RCC 7860 (cell line): Measurements from ENCODE around the gene CPNE4.
"Not testable (repeated sequence)": the region's sequence is repeated elsewhere in the genome, so short reads cannot be mapped to it uniquely, and the experiment has no call there.

Experiments
- DNase-seq: peaks from one replicate; pipeline ENCODE4 v3.0.0-alpha.2; 2015; ENCODE audit warnings: low spot score
- FAIRE-seq: peaks from 2 replicates; lab custom pipeline; 2012; peaks lifted over from hg19 to GRCh38; lab: Jason Lieb, UNC

The CPNE4 gene

DNA sequence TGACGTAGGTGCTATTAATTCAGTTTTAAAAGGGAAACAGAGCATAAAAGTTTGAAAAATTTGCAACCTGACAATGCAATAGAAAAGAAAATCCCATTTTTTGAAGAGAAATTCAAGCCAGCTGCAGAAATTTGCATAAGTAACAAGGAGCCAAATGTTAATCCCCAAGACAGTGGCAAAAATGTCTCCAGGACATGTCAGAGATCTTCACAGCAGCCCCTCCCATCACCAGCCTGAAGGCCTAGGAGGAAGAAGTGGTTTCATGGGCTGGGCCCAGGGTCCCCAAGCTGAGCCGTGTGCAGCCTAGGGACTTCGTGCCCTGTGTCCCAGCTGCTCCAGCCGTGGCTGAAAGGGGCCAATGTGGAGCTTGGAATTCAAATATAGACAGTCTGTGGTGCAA, 148.9 kb downstream of the CPNE4 start:
- FAIRE-seq = not testable (repeated sequence)

DNA sequence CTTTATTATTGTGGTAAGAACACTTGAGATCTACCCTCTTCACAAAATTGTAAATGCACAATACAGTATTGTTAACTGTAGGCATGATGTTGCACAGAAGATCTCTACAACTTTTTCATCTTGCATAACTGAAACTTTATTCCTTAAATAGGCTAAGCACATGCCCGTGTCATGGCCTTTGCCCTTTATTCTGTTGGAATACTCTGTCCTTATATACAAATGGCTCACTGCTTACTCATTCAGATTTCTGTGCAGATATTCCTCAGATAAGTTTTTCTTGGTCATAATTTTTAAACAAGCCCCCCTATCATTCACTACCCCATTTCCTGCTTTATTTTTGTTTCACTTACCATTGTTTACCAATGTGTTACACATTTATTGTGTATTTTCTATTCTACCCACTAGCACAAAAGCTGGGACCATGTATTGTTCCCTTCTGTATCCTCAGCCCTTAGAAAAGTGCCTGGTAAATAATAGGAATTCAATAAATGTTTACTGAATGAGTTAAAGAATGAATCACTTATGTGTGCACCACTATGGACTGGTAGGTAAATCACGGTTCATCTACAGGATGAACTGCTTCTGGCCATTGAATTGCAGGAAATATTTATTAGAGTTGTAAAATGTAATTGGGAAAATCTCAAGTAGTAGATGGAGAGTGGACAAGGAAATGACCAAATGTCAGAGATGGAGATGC, 151.0 kb downstream of the CPNE4 start:
- no peak for FAIRE-seq
- DNase-seq = no peak

More for the DNA sequence above, 148.9 kb downstream of the CPNE4 start:
- not testable (repeated sequence) for DNase-seq

- DNase-seq (no peak), FAIRE-seq (no peak)
Measured at GRCh38 chr3:131883086-131883485, 151.7 kb downstream of the CPNE4 start.

- FAIRE-seq (no peak), DNase-seq (no peak)
Measured at GRCh38 chr3:131881777-131882176, 153.0 kb downstream of the CPNE4 start.

DNA sequence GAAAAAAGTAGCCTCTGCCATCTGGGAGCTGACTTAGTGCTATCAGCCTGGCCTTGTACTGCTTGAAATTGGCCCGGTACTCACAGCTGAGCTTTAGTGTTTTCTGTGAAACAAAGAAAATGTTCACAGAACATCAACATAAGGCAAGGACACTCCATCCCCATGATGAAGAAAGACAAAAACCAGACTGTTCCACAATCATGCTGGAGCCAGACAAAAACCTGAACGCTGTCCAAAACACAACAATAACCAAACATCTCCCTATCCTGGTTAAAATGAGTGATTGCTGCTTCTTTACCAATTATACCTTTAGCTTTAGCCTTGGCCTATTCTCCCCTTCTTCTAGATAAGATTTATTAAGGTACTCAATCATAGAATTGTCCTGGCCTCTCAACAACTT, 153.9 kb downstream of the CPNE4 start:
- DNase-seq (no peak), FAIRE-seq (no peak)

GRCh38 chr3:131868203-131868602, 166.6 kb downstream of the CPNE4 start:
- no peak for FAIRE-seq

DNA sequence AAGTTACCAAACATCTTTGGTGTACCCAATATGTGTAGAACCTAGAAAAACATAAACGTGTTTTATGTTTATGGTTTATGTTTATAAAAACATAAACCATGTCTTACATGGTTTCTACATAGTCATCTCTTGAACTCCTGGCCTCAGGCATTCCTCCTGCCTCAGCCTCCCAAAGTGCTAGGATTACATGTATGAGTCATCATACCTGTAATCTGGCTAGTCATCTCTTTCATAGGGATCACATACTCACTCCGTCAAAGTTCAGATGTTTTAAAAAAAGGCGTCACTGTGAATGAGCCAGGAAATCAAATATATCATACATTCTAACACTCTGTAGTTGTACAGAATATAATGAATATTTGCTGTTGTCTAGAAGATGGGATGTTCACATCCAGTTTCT, 178.6 kb downstream of the CPNE4 start:
- FAIRE-seq = no peak
- DNase-seq = no peak

More at GRCh38 chr3:131868203-131868602, 166.6 kb downstream of the CPNE4 start:
- DNase-seq = no peak

DNA sequence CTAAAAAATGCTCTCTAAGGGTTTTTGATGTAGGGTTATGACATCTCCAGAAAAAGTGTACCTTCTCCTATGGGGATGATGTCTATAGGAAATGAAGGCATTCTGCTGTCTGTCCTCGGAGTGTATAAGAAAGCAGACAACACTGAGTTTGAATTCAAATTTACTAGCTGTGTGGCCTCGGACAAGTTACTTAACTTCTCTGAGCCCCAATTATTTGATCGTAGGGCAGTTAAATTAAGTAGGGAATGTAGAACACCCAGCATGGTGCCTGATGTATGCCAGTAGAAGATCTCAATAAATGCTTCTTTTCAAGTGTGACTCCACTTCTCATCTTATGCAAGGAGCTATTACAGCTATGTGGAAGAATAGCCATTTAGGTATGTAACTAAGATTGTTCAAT, 184.6 kb downstream of the CPNE4 start:
- DNase-seq (no peak), FAIRE-seq (no peak)

DNA sequence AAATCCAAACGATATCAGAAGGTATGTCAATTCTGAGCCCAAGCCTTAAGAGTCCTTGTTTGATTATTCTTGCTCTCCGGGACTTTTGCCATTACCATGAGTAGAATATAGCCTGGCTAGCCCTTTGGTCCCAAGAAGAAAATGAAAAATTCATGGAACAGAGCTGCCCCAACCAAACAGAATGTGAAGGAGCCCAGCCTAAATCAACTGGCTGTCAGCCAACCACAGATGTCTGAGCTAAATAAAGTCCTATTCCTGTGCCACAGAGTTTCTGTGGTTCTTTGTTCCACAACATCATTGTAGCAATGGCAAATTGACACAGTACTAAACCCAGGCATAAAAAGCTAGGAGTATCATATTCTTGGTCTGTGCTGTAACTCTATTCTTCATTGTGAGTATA, 185.2 kb downstream of the CPNE4 start:
- DNase-seq (no peak), FAIRE-seq (no peak)

GRCh38 chr3:131847966-131848510, 186.8 kb downstream of the CPNE4 start:
- FAIRE-seq = no peak
- no peak for DNase-seq

DNA sequence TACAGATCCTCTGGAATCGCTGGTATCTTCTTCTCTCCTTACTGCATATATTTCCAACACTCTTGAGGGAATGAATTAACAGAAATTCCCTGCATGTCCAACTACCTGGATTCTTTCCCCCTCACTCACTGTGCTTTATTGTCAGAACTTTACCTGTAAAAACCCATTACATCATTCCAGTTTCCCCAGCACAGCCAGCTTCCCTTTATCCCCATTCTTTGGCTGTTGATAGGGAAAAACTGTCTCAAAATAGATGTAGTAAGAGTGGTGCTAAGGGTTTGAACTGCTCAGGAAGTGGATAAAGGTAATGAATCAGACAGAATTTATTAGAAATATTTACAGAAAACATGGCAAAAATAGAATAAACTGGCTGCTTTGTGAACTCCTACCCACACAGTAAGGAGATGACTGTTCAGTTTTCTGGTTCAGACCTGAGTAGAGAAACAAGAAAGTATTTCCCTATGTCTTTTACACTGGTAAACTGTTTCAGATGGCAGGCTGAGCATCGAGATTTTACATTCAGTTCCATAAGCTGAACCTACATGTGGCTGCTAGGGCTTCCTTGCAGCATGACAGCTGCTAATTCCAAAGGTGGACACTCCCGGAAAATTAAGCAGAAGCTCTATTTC, 188.4 kb downstream of the CPNE4 start:
- DNase-seq (no peak), FAIRE-seq (no peak)

DNA sequence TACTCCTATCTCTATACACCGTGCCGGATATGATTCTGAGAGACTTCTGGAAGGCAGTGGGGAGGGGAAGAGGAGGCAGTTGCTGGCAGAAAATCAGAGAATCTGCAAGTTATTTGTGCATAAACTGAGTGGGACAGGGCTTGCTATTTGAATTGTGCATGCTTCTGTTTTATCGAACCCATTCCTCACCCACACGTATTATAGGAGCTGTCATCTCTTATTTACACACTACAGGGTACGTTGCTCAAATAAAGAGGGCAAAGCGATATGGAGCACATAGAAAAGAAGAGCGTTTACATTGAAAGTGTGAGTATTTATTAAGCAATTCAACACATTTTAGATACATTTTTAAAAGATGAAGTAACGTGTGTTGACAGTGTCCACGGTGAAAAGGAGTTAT, 191.6 kb downstream of the CPNE4 start:
- DNase-seq (no peak), FAIRE-seq (no peak)

DNA sequence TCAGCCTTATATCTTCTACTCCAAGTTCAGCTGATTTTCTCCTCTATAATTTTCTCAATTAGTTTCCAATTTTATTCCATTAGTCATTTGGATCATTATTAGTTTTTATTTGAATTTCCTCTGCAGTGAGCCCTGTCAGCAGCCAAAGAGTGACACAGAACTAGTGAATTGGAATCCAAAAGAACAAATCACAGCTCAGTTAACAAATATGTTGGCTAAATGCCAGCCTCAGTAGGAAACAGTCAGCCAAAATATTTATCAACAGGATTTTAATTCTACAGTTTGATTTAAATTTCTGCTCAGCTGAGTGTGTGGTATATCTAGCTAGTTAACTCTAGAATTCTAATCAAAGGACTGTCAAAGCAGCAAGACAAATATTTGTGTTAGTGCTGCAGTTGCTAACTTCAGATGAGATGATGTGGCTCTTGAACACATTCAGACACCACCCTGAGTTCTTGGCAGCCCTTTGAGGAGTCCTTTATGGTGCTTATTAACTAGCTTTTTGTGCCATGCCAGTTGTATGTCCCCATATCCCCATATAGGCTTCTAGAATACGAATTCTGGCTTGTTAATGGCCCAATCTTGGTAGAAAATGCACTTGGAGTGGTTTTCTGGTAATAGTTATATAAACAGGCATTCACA, 194.5 kb downstream of the CPNE4 start:
- FAIRE-seq = no peak
- no peak for DNase-seq

DNA sequence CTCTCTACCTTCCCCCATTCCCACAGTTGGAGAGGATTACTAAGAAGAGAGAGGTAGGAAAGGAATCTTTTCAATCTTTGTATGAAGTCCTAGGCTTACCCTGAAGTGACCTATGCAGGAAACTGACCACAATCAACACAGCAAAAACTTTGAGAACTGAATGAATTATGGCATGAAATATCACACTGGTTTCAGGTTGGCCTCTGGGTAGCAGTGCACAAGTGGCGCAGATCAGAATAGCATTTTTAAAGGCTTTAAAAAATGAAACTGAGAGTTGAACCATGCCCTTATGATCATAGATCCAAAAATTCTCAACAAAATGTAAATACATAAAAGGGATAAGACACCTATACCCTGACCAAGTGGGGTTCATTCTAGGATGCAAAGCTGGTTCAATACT, 198.9 kb downstream of the CPNE4 start:
- no peak for FAIRE-seq
- no peak for DNase-seq

DNA sequence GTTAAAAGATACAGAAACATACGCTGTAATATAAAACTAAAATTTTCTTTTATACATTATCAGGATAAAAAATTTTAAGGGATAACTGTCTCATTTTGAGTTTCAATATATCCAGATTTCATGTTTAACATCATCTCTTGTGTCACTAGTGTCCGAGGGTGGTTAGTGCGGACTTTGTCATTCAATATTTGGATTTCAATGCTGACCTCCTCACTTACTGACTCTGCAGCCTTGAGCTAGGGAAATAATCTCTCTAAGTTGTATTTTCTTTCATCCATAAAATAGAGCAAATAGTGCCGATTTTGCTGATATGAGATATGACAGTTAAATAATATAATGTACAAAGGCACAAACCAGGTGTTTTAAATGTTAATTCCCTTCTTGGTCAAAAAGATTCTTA, 203.2 kb downstream of the CPNE4 start:
- DNase-seq (no peak), FAIRE-seq (no peak)

DNA sequence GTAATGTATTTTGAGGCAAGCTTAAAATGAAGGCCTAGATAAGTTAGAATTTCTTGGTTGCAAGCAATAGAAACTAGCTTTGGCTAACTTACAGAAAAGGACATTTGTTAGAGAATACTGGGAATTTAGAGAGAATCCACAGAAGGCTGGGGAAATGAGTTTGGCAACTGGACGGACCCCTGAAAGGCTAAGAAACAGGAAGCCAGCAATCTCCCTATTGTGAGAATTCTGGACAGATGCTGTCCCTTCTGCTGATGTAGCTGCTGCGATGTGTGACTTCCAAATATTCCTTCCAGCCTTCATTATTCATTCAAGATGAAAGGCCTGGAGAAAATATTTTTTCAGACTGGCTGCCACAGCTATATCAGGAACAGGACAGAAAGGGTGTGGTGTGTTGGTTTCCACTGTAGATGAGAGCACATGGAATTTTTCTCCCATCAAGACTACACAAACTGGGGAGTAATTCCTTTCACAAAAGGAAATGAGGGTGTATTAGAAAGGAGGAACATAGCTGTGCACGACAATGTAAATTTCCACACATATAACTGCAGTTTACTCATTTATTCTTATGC, 213.5 kb downstream of the CPNE4 start:
- FAIRE-seq (no peak), DNase-seq (no peak)

GRCh38 chr3:131819381-131820055, 215.3 kb downstream of the CPNE4 start:
- no peak for DNase-seq
- no peak for FAIRE-seq

DNA sequence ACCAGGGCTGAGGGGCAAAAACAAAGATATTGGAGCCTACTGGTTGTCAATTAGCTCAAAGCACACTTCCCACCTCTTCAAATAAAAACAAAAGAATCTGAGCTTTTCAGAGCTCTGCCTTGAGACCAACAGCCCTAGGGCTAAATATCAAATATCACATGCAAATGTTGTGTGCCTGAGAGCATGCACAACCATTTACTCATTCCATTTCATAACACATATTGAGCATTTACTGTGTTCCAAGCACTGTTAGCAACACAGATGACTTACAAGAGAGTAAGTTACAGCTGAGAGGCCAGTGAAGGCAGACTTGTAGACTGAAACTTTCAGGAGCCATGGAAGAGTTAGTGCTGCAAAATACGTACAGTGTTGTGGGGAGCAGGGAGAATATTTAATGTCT, 222.4 kb downstream of the CPNE4 start:
- FAIRE-seq = no peak
- no peak for DNase-seq

DNA sequence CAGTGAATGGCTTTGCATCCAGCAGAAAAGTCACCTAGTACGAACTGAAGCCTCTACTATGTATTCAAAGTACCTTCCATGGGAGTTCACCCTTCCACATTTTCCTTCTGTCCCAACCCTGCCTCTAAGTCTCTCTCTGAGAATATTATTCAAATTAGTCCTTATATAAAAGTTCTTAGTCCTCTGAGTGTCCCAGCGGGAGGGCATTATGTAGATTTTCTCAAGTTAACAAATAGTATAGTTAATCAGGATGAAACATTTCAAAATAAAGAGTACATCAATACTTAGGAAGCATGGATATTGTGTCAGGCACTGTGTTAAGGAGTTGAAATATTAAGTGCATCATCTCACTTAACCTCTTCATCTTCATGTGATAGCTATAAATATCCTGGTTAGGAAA, 223.3 kb downstream of the CPNE4 start:
- DNase-seq = no peak

GRCh38 chr3:131807822-131808221, 227.0 kb downstream of the CPNE4 start:
- DNase-seq (no peak), FAIRE-seq (no peak)

More for the DNA sequence above, 223.3 kb downstream of the CPNE4 start:
- no peak for FAIRE-seq

GRCh38 chr3:131806736-131807135, 228.1 kb downstream of the CPNE4 start:
- DNase-seq (no peak), FAIRE-seq (no peak)
